Activated T-helper 1 cell treated with Interleukin-2 at 50 U/mL for 16 hours (primary cell): ENCODE measurements around the gene KCNMB2.
"Not testable (repeated sequence)": the region's sequence is repeated elsewhere in the genome, so short reads cannot be mapped to it uniquely, and the experiment has no call there.

Experiments
- DNase-seq: peaks from one replicate; pipeline ENCODE4 v3.0.0-alpha.2; 2020; ENCODE audit warnings: low read depth

The KCNMB2 gene

GRCh38 chr3:178536211-178537079 is at the start of gene KCNMB2:
Gene KCNMB2, plus strand, starts transcription at chr3:178536436.
- DNase-seq, result no peak

GRCh38 chr3:178486903-178487302 is 49.3 kb upstream of the KCNMB2 start:
- DNase-seq, result no peak

GRCh38 chr3:178487752-178488151 is 48.5 kb upstream of the KCNMB2 start:
- DNase-seq, result no peak

- no peak for DNase-seq
These were observed 44.5 kb upstream of the KCNMB2 start for GRCh38 chr3:178491751-178492150.

GRCh38 chr3:178492491-178492890 is 43.7 kb upstream of the KCNMB2 start:
- no peak for DNase-seq

- no peak for DNase-seq
These were observed 41.9 kb upstream of the KCNMB2 start for GRCh38 chr3:178494386-178494785.

GRCh38 chr3:178496911-178497310 is 39.3 kb upstream of the KCNMB2 start:
- DNase-seq, result no peak

- no peak for DNase-seq
These were observed 37.4 kb upstream of the KCNMB2 start for GRCh38 chr3:178498871-178499270.

- DNase-seq, result no peak
These were observed 35.6 kb upstream of the KCNMB2 start for GRCh38 chr3:178500631-178501030.

GRCh38 chr3:178504128-178504527 is 32.1 kb upstream of the KCNMB2 start:
- DNase-seq, result no peak

- DNase-seq, result no peak
These were observed 30.4 kb upstream of the KCNMB2 start for GRCh38 chr3:178505832-178506231.

GRCh38 chr3:178507507-178508442 is 28.5 kb upstream of the KCNMB2 start:
- DNase-seq, result no peak

- DNase-seq, result no peak
These were observed 27.8 kb upstream of the KCNMB2 start for GRCh38 chr3:178508443-178508825.

- no peak for DNase-seq
These were observed 25.7 kb upstream of the KCNMB2 start for GRCh38 chr3:178510496-178510895.

- no peak for DNase-seq
These were observed 23.6 kb upstream of the KCNMB2 start for GRCh38 chr3:178512647-178513046.

- no peak for DNase-seq
These were observed 22.5 kb upstream of the KCNMB2 start for GRCh38 chr3:178513546-178514380.

- no peak for DNase-seq
These were observed 21.8 kb upstream of the KCNMB2 start for GRCh38 chr3:178514401-178514800.

GRCh38 chr3:178515076-178515744 is 21.0 kb upstream of the KCNMB2 start:
- not testable (repeated sequence) for DNase-seq

GRCh38 chr3:178517665-178518334 is 18.4 kb upstream of the KCNMB2 start:
- DNase-seq, result no peak

GRCh38 chr3:178518660-178519396 is 17.4 kb upstream of the KCNMB2 start:
- DNase-seq, result no peak
